HEK293 (cell line): Measurements from ENCODE around the gene SP2.

Experiments used
- GLI2 ChIP-seq: fragments of 450-650 bp; formaldehyde crosslinking; IDR thresholded peaks from 2 replicates; pipeline ENCODE4; 2017; ENCODE audit warnings: missing biosample characterization, missing genetic modification characterization, low read depth, borderline replicate concordance
- HOXD13 ChIP-seq: sonication (generic); formaldehyde crosslinking; IDR thresholded peaks from 2 replicates; pipeline ENCODE4 v1.8.0; 2022; ENCODE audit warnings: missing genetic modification reagents, borderline replicate concordance
- IKZF3 ChIP-seq: fragments of 450-650 bp; IDR thresholded peaks from 2 replicates; pipeline ENCODE4 v1.5.0; 2018; ENCODE audit warnings: missing biosample characterization, mild to moderate bottlenecking, missing genetic modification characterization, moderate library complexity
- KLF8 ChIP-seq: fragments of 450-650 bp; formaldehyde crosslinking; IDR thresholded peaks from 2 replicates; pipeline ENCODE4 v1.5.1; 2016; ENCODE audit warnings: missing biosample characterization, missing genetic modification characterization
- KLF9 ChIP-seq: fragments of 450-650 bp; formaldehyde crosslinking; IDR thresholded peaks from 2 replicates; pipeline ENCODE4 v1.5.1; 2016; ENCODE audit warnings: missing biosample characterization, missing genetic modification characterization, low read depth
- PRDM1 ChIP-seq: fragments of 450-650 bp; formaldehyde crosslinking; IDR thresholded peaks from 2 replicates; pipeline ENCODE4; 2016; ENCODE audit warnings: missing biosample characterization, missing genetic modification characterization
- SCRT2 ChIP-seq: fragments of 450-650 bp; formaldehyde crosslinking; IDR thresholded peaks from 2 replicates; pipeline ENCODE4 v1.5.1; 2016; ENCODE audit warnings: missing biosample characterization, missing genetic modification characterization
- SP7 ChIP-seq: fragments of 450-650 bp; formaldehyde crosslinking; IDR thresholded peaks from 2 replicates; pipeline ENCODE4 v1.5.1; 2016; ENCODE audit warnings: missing biosample characterization, missing genetic modification characterization
- TCF7L2 ChIP-seq: IDR thresholded peaks from 2 replicates; pipeline ENCODE4 v1.6.1; 2011; ENCODE audit warnings: low read depth, mild to moderate bottlenecking, inconsistent platforms, low read length, moderate library complexity, borderline replicate concordance
- WT1 ChIP-seq: fragments of 450-650 bp; formaldehyde crosslinking; IDR thresholded peaks from 2 replicates; pipeline ENCODE4 v1.5.1; 2016; ENCODE audit warnings: missing biosample characterization, missing genetic modification characterization
- YY1 ChIP-seq: fragments of 450-650 bp; formaldehyde crosslinking; IDR thresholded peaks from 2 replicates; pipeline ENCODE4 v1.5.1; 2018; ENCODE audit warnings: missing biosample characterization, missing genetic modification characterization
- ZBTB11 ChIP-seq: fragments of 450-650 bp; formaldehyde crosslinking; conservative IDR thresholded peaks from 2 replicates; pipeline ENCODE4 v1.5.1; 2016; ENCODE audit warnings: low read depth, missing biosample characterization, missing genetic modification characterization
- ZEB2 ChIP-seq: fragments of 450-650 bp; formaldehyde crosslinking; IDR thresholded peaks from 2 replicates; pipeline ENCODE4 v1.5.1; 2016; ENCODE audit warnings: missing biosample characterization, missing genetic modification characterization
- ZNF10 ChIP-seq: fragments of 450-650 bp; formaldehyde crosslinking; IDR thresholded peaks from 2 replicates; pipeline ENCODE4 v1.5.1; 2017; ENCODE audit warnings: missing biosample characterization, missing genetic modification characterization
- ZNF121 ChIP-seq: fragments of 450-650 bp; formaldehyde crosslinking; IDR thresholded peaks from 2 replicates; pipeline ENCODE4 v1.5.1; 2016; ENCODE audit warnings: missing biosample characterization, missing genetic modification characterization
- ZNF132 ChIP-seq: fragments of 450-650 bp; formaldehyde crosslinking; IDR thresholded peaks from 2 replicates; pipeline ENCODE4 v1.5.1; 2017; ENCODE audit warnings: missing biosample characterization, missing genetic modification characterization, borderline replicate concordance
- ZNF155 ChIP-seq: fragments of 450-650 bp; formaldehyde crosslinking; IDR thresholded peaks from 2 replicates; pipeline ENCODE4 v1.5.1; 2016; ENCODE audit warnings: missing biosample characterization, missing genetic modification characterization
- ZNF24 ChIP-seq: fragments of 450-650 bp; formaldehyde crosslinking; IDR thresholded peaks from 2 replicates; pipeline ENCODE4 v1.5.1; 2016; ENCODE audit warnings: missing biosample characterization, missing genetic modification characterization
- ZNF280C ChIP-seq: fragments of 450-650 bp; formaldehyde crosslinking; IDR thresholded peaks from 2 replicates; pipeline ENCODE4 v1.5.1; 2016; ENCODE audit warnings: missing biosample characterization, missing genetic modification characterization
- ZNF335 ChIP-seq: fragments of 450-650 bp; formaldehyde crosslinking; conservative IDR thresholded peaks from 2 replicates; pipeline ENCODE4 v1.5.1; 2016; ENCODE audit warnings: missing biosample characterization, missing genetic modification characterization
- ZNF366 ChIP-seq: fragments of 450-650 bp; formaldehyde crosslinking; conservative IDR thresholded peaks from 2 replicates; pipeline ENCODE4 v1.5.1; 2016; ENCODE audit warnings: missing biosample characterization, missing genetic modification characterization
- ZNF426 ChIP-seq: fragments of 450-650 bp; formaldehyde crosslinking; IDR thresholded peaks from 2 replicates; pipeline ENCODE4 v1.5.1; 2017; ENCODE audit warnings: missing biosample characterization, missing genetic modification characterization, mild to moderate bottlenecking, inconsistent platforms, moderate library complexity
- ZNF600 ChIP-seq: fragments of 450-650 bp; formaldehyde crosslinking; IDR thresholded peaks from 2 replicates; pipeline ENCODE4 v1.5.1; 2016; ENCODE audit warnings: missing biosample characterization, missing genetic modification characterization
- ZNF626 ChIP-seq: fragments of 450-650 bp; sonication (Bioruptor Pico); formaldehyde crosslinking; IDR thresholded peaks from 2 replicates; pipeline ENCODE4 v1.5.1; 2018; ENCODE audit warnings: missing biosample characterization, missing genetic modification characterization, inconsistent platforms
- ZNF654 ChIP-seq: fragments of 450-650 bp; formaldehyde crosslinking; IDR thresholded peaks from 2 replicates; pipeline ENCODE4 v1.5.1; 2016; ENCODE audit warnings: low read depth, missing biosample characterization, missing genetic modification characterization
- ZNF830 ChIP-seq: fragments of 450-650 bp; IDR thresholded peaks from 2 replicates; pipeline ENCODE4 v1.5.0; 2018; ENCODE audit warnings: missing biosample characterization, missing genetic modification characterization, low read depth, mild to moderate bottlenecking, moderate library complexity
- TF ChIP-seq, protein P1 (sequence below): fragments of 450-650 bp; formaldehyde crosslinking; IDR thresholded peaks from 2 replicates; pipeline ENCODE4 v1.5.1; 2017; ENCODE audit warnings: missing biosample characterization, missing genetic modification characterization
- TF ChIP-seq, protein P2 (sequence below): fragments of 450-650 bp; formaldehyde crosslinking; IDR thresholded peaks from 2 replicates; pipeline ENCODE4 v1.5.0; 2017; ENCODE audit warnings: missing biosample characterization, missing genetic modification characterization, borderline replicate concordance
- TF ChIP-seq, protein P3 (sequence below): fragments of 450-650 bp; formaldehyde crosslinking; IDR thresholded peaks from 2 replicates; pipeline ENCODE4 v1.5.1; 2016; ENCODE audit warnings: missing biosample characterization, missing genetic modification characterization
- TF ChIP-seq, protein P4 (sequence below): fragments of 450-650 bp; formaldehyde crosslinking; IDR thresholded peaks from 2 replicates; pipeline ENCODE4 v1.5.1; 2016; ENCODE audit warnings: missing biosample characterization, missing genetic modification characterization, borderline replicate concordance

The SP2 gene

GRCh38 chr17:47949197-47949759, 53.2 kb downstream of the SP2 start (continued):
- TF ChIP-seq ZNF426 (no peak), ZNF626 (tag by site-specific recombination) (no peak), ZEB2 (peak; percentile 64), PRDM1 (peak; percentile 87), ZNF280C (no peak), HOXD13 (CRISPR knock-in tag) (no peak), ZNF654 (tag by site-specific recombination) (peak; percentile 94), ZNF10 (0 out of 2 replicates have a peak, but pooled peaks have one; percentile 58), ZNF335 (tag by site-specific recombination) (peak; percentile 62; the same call in 1 of the 2 replicates), ZNF600 (tag by site-specific recombination) (no peak), SP7 (tag by site-specific recombination) (no peak), TCF7L2 (no peak), SCRT2 (tag by site-specific recombination) (no peak), ZNF121 (tag by site-specific recombination) (no peak), GLI2 (tag by site-specific recombination) (no peak), ZNF24 (no peak), WT1 (tag by site-specific recombination) (no peak), ZNF132 (tag by site-specific recombination) (no peak), ZNF366 (tag by site-specific recombination) (no peak), YY1 (tag by site-specific recombination) (no peak), ZBTB11 (tag by site-specific recombination) (no peak), KLF9 (tag by site-specific recombination) (no peak), IKZF3 (tag by site-specific recombination) (no peak), ZNF830 (tag by site-specific recombination) (no peak), ZNF155 (tag by site-specific recombination) (no peak), KLF8 (tag by site-specific recombination) (no peak)
- TF ChIP-seq, protein P1, sequence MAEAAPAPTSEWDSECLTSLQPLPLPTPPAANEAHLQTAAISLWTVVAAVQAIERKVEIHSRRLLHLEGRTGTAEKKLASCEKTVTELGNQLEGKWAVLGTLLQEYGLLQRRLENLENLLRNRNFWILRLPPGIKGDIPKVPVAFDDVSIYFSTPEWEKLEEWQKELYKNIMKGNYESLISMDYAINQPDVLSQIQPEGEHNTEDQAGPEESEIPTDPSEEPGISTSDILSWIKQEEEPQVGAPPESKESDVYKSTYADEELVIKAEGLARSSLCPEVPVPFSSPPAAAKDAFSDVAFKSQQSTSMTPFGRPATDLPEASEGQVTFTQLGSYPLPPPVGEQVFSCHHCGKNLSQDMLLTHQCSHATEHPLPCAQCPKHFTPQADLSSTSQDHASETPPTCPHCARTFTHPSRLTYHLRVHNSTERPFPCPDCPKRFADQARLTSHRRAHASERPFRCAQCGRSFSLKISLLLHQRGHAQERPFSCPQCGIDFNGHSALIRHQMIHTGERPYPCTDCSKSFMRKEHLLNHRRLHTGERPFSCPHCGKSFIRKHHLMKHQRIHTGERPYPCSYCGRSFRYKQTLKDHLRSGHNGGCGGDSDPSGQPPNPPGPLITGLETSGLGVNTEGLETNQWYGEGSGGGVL (tag by site-specific recombination) = no peak
- TF ChIP-seq, protein P2, sequence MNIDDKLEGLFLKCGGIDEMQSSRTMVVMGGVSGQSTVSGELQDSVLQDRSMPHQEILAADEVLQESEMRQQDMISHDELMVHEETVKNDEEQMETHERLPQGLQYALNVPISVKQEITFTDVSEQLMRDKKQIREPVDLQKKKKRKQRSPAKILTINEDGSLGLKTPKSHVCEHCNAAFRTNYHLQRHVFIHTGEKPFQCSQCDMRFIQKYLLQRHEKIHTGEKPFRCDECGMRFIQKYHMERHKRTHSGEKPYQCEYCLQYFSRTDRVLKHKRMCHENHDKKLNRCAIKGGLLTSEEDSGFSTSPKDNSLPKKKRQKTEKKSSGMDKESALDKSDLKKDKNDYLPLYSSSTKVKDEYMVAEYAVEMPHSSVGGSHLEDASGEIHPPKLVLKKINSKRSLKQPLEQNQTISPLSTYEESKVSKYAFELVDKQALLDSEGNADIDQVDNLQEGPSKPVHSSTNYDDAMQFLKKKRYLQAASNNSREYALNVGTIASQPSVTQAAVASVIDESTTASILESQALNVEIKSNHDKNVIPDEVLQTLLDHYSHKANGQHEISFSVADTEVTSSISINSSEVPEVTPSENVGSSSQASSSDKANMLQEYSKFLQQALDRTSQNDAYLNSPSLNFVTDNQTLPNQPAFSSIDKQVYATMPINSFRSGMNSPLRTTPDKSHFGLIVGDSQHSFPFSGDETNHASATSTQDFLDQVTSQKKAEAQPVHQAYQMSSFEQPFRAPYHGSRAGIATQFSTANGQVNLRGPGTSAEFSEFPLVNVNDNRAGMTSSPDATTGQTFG = no peak
- TF ChIP-seq, protein P3, sequence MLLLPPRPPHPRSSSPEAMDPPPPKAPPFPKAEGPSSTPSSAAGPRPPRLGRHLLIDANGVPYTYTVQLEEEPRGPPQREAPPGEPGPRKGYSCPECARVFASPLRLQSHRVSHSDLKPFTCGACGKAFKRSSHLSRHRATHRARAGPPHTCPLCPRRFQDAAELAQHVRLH (tag by site-specific recombination) = no peak
- TF ChIP-seq, protein P4, sequence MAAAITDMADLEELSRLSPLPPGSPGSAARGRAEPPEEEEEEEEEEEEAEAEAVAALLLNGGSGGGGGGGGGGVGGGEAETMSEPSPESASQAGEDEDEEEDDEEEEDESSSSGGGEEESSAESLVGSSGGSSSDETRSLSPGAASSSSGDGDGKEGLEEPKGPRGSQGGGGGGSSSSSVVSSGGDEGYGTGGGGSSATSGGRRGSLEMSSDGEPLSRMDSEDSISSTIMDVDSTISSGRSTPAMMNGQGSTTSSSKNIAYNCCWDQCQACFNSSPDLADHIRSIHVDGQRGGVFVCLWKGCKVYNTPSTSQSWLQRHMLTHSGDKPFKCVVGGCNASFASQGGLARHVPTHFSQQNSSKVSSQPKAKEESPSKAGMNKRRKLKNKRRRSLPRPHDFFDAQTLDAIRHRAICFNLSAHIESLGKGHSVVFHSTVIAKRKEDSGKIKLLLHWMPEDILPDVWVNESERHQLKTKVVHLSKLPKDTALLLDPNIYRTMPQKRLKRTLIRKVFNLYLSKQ = no peak
